ENCODE measurements around the gene ANG. TPM values are rescaled to one million over a fixed set of nuclear protein-coding genes. Genes with fewer than 3 reads are reported as not detected.
A peak's percentile ranks its signal among the peaks of the same experiment; 100 is the strongest.
"Not testable (repeated sequence)": the region's sequence is repeated elsewhere in the genome, so short reads cannot be mapped to it uniquely, and the experiment has no call there.

ANG gene
- 0.68 and 0.92 TPM in 2 replicates for total RNA-seq

DNA sequence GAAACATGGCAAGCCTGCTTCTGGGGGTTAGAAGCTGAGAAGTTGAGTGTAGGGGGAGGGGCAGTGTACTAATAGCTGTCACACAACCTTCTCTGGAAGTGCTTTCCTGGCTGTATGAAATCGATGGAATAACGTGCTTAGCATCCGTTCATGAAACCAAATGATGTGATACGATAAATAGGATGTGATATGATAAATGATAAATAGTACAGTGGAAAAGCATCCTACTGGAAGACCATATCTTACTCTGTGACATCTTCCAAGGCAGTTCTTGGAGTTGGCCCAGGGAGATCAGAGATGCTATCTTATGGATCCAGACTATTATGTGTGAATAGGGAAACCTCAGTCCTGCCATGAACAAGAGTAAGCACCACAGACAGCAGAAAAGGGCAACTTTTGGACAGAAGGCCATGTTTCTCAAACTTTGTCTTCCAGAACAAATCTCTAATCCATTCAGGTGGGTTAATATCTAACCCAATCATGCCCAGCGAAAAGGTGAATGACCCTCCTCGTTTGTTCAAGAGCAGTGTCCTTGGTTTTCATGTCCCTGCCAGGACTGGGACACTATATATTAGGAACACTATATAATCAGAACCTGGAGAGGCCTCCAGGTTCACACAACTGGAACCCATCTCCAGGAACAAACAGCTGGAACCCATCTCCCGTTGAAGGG is at the start of gene ANG:
Gene ANG, plus strand, starts transcription at position 598 of the 673 bp plus-strand sequence. CDS start 4,801 bp downstream, outside the sequence.
- H3K27me3 Mint-ChIP-seq (ENCODE audit: low read depth), result peaks cover 2% of the 10 kb centered on the region
- no peak within 1 kb of the TSS for H3K4me3 Mint-ChIP-seq (ENCODE audit: low read depth)
- intact Hi-C loops (cut with micrococcal nuclease), result no loop called here
- no peaks in the 10 kb centered on the region for H3K36me3 Mint-ChIP-seq (ENCODE audit: low read depth)
- H3K4me1 Mint-ChIP-seq (ENCODE audit: low read depth), result peaks cover 31% of the 10 kb centered on the region
- DNase-seq (ENCODE audit: low spot score), result no peak
- H3K9me3 Mint-ChIP-seq, result no peaks in the 10 kb centered on the region
- no peak within 1 kb of the TSS for H3K27ac Mint-ChIP-seq

DNA sequence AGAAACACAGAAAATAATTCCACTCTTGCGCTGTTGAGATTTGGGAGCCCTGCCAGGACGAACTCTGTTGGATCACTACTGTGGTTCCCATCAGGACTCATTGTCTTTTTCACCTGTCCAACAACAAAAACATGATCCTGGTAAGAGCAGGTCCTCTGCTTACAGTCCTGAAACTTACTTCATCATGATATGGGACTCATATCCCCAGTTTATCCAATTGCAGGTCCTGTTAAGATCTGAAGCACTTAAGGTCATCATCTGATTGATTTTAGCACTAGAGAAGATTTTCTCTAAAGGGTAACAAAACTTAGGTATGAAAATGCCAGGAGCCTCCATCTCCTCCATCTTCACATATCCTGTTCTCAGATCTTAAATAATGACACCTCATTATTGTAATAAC is 47.0 kb upstream of the ANG start, which contains the start of gene OR6S1:
Gene OR6S1, minus strand, starts transcription at position 101 of the 400 bp plus-strand sequence. Its CDS starts 0 bp downstream, at position 101.
- peaks cover 50% of the 10 kb centered on the region for H3K27me3 Mint-ChIP-seq (ENCODE audit: low read depth)
- intact Hi-C loops (cut with micrococcal nuclease), result no loop called here
- no peak for DNase-seq (ENCODE audit: low spot score)

DNA sequence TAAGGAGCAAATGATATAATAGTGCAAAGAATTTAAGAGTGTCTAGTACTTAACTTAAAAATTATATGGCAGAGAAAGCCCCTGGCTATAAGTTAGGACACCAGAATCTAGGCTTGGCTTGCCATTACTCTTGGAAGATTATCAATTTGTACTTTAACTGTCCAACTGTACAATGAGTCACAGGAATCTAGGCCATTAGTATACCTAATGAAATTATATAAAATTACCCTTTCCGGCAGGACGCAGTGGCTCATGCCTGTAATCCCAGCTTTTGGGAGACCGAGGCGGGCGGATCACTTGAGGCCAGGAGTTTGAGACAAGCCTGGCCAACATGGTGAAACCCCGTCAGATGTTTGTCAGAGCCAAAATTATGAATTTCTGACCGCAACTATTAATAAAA is 46.4 kb upstream of the ANG start:
- no peak for DNase-seq (ENCODE audit: low spot score)
- Mint-ChIP-seq H3K36me3 (ENCODE audit: low read depth) (no peaks in the 10 kb centered on the region), H3K27ac (no peak overlapping the region), H3K4me1 (ENCODE audit: low read depth) (no peaks in the 10 kb centered on the region), H3K4me3 (ENCODE audit: low read depth) (no peak overlapping the region), H3K27me3 (ENCODE audit: low read depth) (peaks cover 47% of the 10 kb centered on the region), H3K9me3 (no peaks in the 10 kb centered on the region)
- intact Hi-C loops (cut with micrococcal nuclease), result no loop called here

More for the DNA sequence above, 47.0 kb upstream of the ANG start, which contains the start of gene OR6S1:
- H3K27ac Mint-ChIP-seq, result no peak within 1 kb of the TSS
- no peaks in the 10 kb centered on the region for H3K36me3 Mint-ChIP-seq (ENCODE audit: low read depth)
- no peak within 1 kb of the TSS for H3K4me3 Mint-ChIP-seq (ENCODE audit: low read depth)
- no peaks in the 10 kb centered on the region for H3K9me3 Mint-ChIP-seq
- H3K4me1 Mint-ChIP-seq (ENCODE audit: low read depth), result no peaks in the 10 kb centered on the region

DNA sequence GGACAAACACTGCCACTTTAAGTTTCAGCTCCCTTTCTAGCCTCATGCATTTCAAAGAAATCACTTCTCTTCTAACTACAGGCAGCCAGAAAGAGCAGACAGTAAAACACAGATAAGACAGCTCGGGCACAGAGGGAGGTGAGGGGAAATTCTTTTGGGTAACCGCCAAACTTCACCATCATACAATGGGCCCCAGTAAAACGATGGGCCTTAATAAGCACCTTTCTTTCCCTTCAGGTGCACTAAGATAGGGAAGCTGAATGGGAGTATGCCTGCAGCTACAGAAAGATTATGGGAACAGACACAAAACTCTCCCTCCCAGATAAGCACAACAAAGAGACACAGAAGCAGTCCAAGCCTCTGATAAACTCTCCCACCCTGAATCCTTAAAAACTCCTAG is 45.8 kb upstream of the ANG start:
- H3K4me1 Mint-ChIP-seq (ENCODE audit: low read depth); H3K4me3 Mint-ChIP-seq (ENCODE audit: low read depth); intact Hi-C loops (cut with micrococcal nuclease); H3K27ac Mint-ChIP-seq; H3K36me3 Mint-ChIP-seq (ENCODE audit: low read depth); H3K9me3 Mint-ChIP-seq; DNase-seq (ENCODE audit: low spot score): not testable (repeated sequence)
- H3K27me3 Mint-ChIP-seq (ENCODE audit: low read depth), result peaks cover 49% of the 10 kb centered on the region

DNA sequence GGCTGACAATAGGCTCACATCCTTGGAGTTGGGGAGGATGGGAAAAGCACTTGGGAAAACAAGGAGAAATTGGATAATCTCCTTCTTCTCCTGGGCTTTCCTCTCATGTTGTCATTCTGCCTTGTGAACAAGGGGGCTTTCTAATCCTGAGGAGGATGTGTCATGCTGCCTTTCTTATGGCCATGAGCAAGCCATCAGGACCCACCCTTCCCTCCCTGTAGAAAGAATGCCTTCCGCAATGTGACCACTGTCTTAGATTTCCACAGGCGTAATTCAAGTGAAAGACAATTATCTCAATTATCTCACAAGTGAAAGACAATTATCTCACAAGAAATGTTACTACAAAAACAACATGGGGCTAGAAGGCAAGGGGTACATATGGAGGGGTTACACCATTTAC is 44.0 kb upstream of the ANG start:
- Mint-ChIP-seq H3K27ac (no peak overlapping the region), H3K9me3 (no peaks in the 10 kb centered on the region), H3K4me3 (ENCODE audit: low read depth) (no peak overlapping the region), H3K36me3 (ENCODE audit: low read depth) (no peaks in the 10 kb centered on the region), H3K4me1 (ENCODE audit: low read depth) (no peaks in the 10 kb centered on the region), H3K27me3 (ENCODE audit: low read depth) (peaks cover 49% of the 10 kb centered on the region)
- intact Hi-C loops (cut with micrococcal nuclease), result no loop called here
- DNase-seq (ENCODE audit: low spot score), result no peak

DNA sequence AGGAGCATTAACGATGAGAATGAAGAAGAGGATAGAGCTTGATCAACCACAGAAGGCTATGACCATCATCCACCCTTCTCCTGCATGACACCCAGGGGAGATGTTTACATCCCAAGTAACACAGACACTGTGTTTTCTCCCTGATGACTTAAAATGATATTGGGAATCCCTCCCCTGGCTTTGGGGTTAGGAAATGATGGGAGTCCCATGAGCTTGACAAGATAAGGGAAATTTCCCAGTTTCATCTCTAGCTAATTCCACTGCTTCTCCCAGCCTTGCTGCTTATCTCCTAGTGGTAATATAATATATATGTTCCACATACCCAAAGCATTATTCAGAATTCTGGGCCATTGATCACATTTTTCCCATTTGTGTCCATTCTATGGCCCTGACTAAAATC is 43.1 kb upstream of the ANG start:
- Mint-ChIP-seq H3K9me3 (no peaks in the 10 kb centered on the region), H3K27me3 (ENCODE audit: low read depth) (peaks cover 49% of the 10 kb centered on the region), H3K36me3 (ENCODE audit: low read depth) (no peaks in the 10 kb centered on the region), H3K4me1 (ENCODE audit: low read depth) (no peaks in the 10 kb centered on the region), H3K4me3 (ENCODE audit: low read depth) (no peak overlapping the region), H3K27ac (no peak overlapping the region)
- DNase-seq (ENCODE audit: low spot score), result no peak
- intact Hi-C loops (cut with micrococcal nuclease), result no loop called here

DNA sequence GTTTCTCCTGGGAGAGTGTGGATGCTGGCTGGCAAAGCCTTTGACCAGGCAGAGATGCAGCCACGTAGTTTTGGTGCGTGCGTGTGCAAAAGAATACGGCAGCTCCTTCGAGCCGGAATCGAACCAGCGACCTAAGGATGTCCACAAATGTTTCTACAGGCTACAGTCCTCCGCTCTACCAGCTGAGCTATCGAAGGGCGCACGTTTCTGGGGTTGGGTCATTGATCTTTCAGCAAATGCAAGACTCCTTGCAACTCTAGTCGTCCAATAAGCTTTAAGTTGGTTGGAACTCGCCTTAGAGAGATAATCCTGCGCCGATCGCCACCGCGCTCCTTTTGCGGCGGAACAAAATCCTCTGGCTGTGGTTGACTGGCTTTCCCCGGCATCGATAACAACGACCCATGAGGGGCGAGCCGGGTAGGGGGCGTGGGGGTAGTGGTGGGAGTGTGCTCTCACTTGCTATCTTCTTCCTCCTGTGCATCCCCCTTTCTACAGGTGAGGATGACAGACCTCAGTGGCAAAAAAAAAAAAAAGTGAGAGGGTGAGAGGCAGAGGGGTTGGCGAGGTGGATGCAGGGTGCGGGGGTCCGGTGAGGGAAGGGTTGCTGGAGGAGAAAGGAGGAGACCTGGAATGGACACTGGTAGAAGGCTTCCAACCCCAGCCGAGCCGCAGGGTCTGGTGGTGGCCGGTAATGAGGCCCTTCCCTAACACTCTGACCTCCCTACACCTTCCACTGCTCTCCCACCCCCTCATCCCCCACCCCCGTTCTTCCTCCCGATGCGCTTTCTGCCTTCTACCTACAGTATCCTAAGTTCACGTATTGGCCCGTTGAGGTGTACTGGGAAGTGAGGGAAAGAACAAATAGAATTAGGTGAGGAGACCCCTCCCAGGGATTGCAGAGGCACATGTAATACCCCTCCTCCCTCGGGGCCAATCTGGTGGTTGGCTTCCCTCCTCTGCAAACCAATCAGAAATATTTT is 35.3 kb upstream of the ANG start:
- intact Hi-C loops (cut with micrococcal nuclease), result loop anchor here (1.0 to 2.0 kb wide), 2 partner anchors 20 to 40 kb away; no protein-coding TSS in a partner anchor
- H3K4me3 Mint-ChIP-seq (ENCODE audit: low read depth), result peak overlapping the region; percentile 63

DNA sequence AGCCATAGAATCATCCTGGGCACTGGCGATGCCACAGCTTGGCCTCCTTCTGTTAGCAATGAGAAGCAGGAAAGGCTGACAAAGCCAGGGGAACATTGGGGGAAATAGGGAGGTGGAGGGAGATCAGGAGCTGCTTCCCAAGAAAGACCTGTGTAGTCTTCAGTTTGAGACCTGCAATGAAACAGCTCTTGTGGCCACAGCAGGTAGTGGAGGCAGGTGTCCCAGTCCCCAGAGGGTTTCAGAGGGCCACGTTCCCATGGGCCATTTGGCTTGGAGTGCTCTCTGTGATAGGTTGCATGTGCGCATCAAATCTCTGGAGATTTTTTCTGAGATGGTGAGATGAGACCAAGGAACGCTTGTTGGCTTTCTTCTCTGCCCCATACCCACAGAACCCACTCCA is 32.7 kb upstream of the ANG start:
- H3K9me3 Mint-ChIP-seq, result no peaks in the 10 kb centered on the region
- H3K36me3 Mint-ChIP-seq (ENCODE audit: low read depth), result no peaks in the 10 kb centered on the region
- peaks cover 56% of the 10 kb centered on the region for H3K27me3 Mint-ChIP-seq (ENCODE audit: low read depth)
- H3K27ac Mint-ChIP-seq, result no peak overlapping the region
- no peak overlapping the region for H3K4me3 Mint-ChIP-seq (ENCODE audit: low read depth)
- intact Hi-C loops (cut with micrococcal nuclease), result no loop called here
- no peak for DNase-seq (ENCODE audit: low spot score)
- peaks cover 24% of the 10 kb centered on the region for H3K4me1 Mint-ChIP-seq (ENCODE audit: low read depth)

More for the DNA sequence above, 35.3 kb upstream of the ANG start:
- Mint-ChIP-seq H3K27ac (no peak overlapping the region), H3K27me3 (ENCODE audit: low read depth) (peaks cover 57% of the 10 kb centered on the region), H3K9me3 (no peaks in the 10 kb centered on the region), H3K36me3 (ENCODE audit: low read depth) (no peaks in the 10 kb centered on the region), H3K4me1 (ENCODE audit: low read depth) (peaks cover 24% of the 10 kb centered on the region)
- DNase-seq (ENCODE audit: low spot score), result peak; percentile 53

DNA sequence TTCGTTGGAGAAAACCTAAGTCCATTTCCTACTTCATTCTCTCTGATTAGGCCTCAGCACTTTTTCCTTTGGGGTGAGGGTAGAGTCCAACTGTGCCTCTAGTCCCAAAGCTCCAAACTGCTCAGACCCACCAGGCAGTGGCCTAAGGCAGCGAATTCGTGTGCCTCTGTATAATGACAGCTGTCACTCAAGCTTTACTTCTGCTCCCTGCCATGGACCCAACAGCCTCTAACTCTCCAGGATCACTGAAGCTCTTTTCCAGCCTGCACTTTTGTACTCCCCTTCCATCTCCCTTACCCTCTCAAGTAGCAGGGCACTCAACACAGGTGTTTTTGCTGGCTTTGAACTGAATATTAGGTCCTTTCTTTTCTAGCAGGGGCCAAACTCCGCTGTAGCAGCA is 32.3 kb upstream of the ANG start:
- no peak overlapping the region for H3K4me3 Mint-ChIP-seq (ENCODE audit: low read depth)

DNA sequence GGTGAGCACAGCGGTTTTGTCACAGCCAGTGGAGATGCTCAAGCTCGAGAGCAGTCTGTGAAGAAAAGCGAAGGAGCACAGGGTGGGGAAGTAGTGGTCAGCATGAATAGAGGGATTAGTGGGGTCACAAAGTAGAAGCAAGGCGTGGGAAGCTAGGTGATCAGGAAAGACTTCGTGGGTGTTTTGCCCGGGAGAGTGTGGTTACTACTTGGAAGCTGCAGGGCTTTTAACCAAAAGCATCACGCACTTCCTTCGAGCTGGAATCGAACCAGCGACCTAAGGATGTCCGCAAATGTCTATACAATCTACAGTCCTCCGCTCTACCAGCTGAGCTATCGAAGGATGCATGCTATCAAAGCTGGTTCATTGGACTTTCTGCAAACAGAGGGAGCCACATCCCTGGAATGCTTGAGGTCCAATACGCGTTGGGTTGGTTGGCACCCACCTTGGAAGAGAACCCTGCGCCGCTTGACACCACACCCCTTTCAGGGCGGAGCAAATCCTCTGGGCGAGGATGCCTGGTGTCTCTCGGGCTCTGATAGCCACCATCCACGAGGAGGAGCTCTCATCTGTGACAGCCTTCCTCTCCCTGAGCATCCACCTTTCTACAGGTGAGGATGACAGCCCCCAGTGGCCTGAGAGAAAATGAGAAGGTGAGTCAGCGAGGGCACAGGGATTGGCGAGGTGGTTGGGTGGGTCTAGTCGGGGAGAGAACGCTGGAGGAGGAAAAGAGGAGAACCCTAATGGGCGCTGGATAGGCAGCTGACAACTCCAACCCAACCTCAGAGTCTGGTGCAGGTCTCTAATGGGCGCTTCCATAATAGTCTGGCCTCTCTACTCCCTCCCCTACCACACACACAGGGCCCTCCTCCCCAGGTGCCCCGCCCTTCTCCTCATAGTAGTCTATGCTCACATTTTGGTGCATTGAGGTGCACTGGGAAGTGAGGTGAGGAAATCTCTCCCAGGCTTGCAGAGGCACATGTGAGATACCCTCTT is 31.1 kb upstream of the ANG start:
- no peaks in the 10 kb centered on the region for H3K36me3 Mint-ChIP-seq (ENCODE audit: low read depth)
- H3K4me1 Mint-ChIP-seq (ENCODE audit: low read depth), result peaks cover 26% of the 10 kb centered on the region
- no peak overlapping the region for H3K4me3 Mint-ChIP-seq (ENCODE audit: low read depth)
- intact Hi-C loops (cut with micrococcal nuclease), result no loop called here
- no peaks in the 10 kb centered on the region for H3K9me3 Mint-ChIP-seq
- no peak overlapping the region for H3K27ac Mint-ChIP-seq
- peaks cover 46% of the 10 kb centered on the region for H3K27me3 Mint-ChIP-seq (ENCODE audit: low read depth)
- no peak for DNase-seq (ENCODE audit: low spot score)

More for the DNA sequence above, 32.3 kb upstream of the ANG start:
- Mint-ChIP-seq H3K27me3 (ENCODE audit: low read depth) (peaks cover 55% of the 10 kb centered on the region), H3K9me3 (no peaks in the 10 kb centered on the region), H3K4me1 (ENCODE audit: low read depth) (peaks cover 24% of the 10 kb centered on the region), H3K36me3 (ENCODE audit: low read depth) (no peaks in the 10 kb centered on the region), H3K27ac (no peak overlapping the region)
- no peak for DNase-seq (ENCODE audit: low spot score)
- intact Hi-C loops (cut with micrococcal nuclease), result no loop called here

DNA sequence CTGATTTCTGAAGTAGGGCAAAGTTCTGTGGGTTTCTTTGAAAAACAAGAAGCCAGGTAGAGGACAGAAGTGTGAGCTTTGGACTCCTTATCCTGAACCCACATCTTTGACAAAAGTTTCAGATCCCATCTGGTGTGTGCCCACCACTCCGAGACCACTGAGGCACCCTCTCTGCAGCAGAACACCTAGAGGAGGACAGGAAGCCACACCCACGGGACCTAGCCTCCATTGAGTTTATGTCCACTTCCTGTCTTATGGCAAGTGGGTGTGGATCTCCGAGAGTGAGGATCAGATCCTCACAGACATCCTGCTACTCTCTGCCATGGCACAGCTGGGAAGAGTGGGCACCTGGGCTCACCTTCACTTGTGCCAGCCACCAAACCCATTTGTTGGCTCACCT is 30.3 kb upstream of the ANG start:
- intact Hi-C loops (cut with micrococcal nuclease), result no loop called here
- H3K27ac Mint-ChIP-seq, result no peak overlapping the region
- H3K9me3 Mint-ChIP-seq, result no peaks in the 10 kb centered on the region
- peaks cover 28% of the 10 kb centered on the region for H3K4me1 Mint-ChIP-seq (ENCODE audit: low read depth)
- DNase-seq (ENCODE audit: low spot score), result no peak
- peaks cover 39% of the 10 kb centered on the region for H3K27me3 Mint-ChIP-seq (ENCODE audit: low read depth)
- no peak overlapping the region for H3K4me3 Mint-ChIP-seq (ENCODE audit: low read depth)
- H3K36me3 Mint-ChIP-seq (ENCODE audit: low read depth), result no peaks in the 10 kb centered on the region

DNA sequence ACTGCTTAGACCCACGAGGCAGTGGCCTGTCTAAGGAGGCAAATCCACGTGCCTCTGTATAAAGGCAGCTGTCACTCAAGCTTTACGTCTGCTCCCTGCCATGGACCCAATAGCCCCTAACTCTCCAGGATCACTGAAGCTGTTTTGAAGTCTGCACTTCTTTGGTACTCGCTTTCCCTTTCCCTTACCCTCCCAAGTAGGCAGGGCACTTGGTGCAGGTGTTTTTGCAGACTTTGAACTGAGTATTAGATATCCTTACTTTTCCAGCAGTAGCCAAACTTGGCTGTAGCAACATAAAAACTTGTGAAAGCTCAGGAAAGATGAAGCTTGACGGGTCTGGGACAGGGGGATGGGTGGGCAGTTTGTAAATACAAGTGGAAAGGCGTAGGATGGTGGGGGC is 29.2 kb upstream of the ANG start:
- H3K27ac Mint-ChIP-seq, result no peak overlapping the region
- H3K27me3 Mint-ChIP-seq (ENCODE audit: low read depth), result peaks cover 30% of the 10 kb centered on the region
- H3K4me3 Mint-ChIP-seq (ENCODE audit: low read depth), result no peak overlapping the region
- H3K36me3 Mint-ChIP-seq (ENCODE audit: low read depth), result no peaks in the 10 kb centered on the region
- peaks cover 26% of the 10 kb centered on the region for H3K4me1 Mint-ChIP-seq (ENCODE audit: low read depth)
- DNase-seq (ENCODE audit: low spot score), result no peak
- intact Hi-C loops (cut with micrococcal nuclease), result no loop called here
- no peaks in the 10 kb centered on the region for H3K9me3 Mint-ChIP-seq
